NCI-H128 (cell line): ENCODE results near the gene ANKRD44.
"Not testable (repeated sequence)": the region's sequence is repeated elsewhere in the genome, so short reads cannot be mapped to it uniquely, and the experiment has no call there.

ENCODE experiments used
- DNase-seq: peaks from one replicate; lab custom pipeline; 2025; ENCODE audit not compliant: unreplicated experiment; lab: John Stamatoyannopoulos, UW

The ANKRD44 gene

DNA sequence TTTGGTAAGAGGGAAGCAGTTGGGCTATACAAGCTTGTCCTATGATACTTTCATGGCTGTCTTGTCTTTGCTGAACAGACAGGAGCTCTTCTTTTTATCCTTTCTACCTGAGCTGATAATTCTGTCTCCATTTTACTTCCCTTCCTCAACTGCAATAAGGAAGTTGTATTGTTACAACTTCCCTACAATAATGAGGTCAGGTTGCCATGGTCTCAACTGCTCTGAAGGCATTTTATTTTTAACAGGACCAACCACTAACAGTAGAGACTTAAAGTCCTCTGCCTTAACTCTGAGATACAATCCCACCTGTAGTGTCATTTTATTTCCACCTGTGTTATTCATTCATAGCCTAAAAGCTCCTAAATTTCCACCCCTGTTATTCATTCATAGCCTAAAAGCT is 265.5 kb downstream of the ANKRD44 start:
- no peak for DNase-seq

DNA sequence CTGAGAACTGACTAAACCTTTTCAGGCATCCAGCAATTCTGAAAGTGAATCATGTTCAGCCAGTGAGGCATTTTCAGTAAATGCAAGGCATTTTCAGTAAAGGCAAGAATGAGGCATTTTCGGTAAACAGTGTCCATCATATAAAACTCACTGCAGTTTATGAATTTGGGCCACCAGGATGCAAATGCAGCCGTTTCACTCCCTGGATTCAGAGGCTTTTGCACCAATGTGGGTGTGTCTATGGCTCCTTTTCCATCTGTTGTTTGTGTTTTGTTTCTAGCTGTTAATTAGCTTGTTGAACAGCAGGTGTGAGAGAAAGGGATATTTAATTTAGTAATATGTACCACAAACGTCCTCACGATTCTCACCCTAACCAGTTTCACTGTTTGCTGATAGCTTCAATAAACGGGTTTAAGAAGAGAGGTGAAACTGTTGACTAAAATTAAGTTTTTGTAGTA is 267.8 kb downstream of the ANKRD44 start:
- no peak for DNase-seq

DNA sequence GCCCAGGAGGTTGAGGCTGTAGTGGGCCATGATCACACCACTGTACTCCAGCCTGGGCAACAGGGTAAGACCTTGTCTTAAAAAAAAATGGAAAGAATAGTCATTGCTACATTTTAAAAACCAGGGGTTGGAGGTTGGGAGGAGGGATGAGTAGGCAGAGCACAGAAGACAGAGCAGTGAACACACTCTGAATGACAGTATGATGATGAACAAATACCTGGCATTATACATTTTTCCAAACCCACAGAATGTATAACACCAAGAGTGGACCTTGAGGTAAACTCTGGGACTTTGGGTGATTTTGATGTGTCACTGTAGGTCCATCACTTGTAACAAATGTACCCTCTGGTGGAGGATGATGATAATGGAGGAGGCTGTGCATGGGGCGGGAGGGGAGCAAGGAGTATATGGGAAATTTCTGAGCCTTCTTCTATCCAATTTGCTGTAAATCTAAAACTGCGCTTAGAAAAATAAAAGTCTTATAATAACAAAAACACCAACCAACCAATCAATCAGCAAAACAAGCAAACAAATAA is 272.6 kb downstream of the ANKRD44 start:
- DNase-seq: no peak

DNA sequence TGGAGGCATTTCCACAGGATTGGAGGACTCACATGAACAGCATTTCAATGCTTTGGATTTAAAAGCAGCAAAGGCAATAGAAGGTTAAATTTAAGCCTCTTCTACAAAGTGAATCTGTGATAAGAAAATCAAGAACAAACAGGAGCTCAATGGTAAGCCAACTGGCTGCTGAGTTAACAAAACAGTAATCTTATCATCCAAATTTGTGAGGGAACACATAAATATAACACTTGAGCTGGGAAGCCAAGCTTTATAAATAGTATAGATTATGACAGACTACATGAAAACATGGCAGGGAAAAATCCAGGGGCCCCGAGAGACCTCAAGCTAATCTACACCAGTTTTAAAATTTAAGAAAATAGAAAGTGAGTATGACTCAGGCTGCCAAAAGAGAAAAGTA is 275.6 kb downstream of the ANKRD44 start:
- DNase-seq: no peak

DNA sequence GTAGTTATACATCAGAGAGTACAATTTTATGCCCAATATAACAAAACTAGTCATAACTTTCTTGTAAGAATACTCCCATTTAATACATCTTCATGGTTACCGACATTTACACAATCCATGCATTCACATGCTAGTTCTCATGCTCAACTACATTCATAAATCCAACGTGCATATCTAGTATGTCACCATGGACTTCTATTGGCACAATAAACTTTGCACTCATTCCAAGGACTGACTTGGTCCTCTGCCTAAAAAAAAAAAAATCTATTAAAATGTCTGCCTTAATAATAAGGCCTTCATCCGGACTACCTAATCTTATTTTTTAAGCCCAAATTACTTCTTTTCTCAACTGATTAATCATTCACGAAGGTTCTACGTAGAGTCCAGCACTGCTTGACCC is 276.3 kb downstream of the ANKRD44 start:
- no peak for DNase-seq

DNA sequence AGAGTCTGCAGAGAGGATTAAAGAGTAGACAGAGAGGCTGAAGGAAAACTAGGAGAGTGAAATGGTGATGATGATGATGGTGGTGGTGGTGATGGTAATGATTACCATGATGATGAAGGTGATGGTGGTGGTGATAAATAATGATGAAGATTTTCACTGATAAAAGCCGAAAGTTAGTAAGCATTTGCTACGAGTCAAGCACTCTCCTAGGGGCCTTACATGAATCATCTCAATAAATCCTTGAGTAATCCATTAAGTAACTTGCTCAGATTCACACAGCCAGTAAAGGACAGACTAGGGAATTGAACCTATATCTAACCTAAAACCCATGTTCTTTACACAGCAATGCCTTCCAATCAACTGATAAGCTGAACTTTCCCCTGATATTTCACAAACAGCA is 277.4 kb downstream of the ANKRD44 start:
- DNase-seq: no peak

DNA sequence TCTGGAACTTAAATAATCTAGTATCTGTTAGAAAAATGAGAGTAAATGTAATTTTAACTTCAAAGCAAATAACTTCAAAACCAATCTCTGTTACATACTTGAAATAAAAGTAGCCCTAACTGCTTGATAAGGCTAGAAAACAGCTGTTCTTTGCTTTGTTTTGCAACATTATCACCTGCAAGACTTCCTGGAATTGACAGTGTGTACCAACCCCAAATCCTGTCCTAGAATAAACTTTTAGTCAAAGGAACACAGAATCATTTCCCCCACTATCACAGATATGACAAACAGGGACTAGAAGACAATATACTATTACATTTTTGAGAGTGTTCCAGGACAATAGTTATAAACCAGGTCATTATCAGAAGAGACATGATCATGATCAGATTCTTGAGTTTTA is 278.8 kb downstream of the ANKRD44 start:
- no peak for DNase-seq

DNA sequence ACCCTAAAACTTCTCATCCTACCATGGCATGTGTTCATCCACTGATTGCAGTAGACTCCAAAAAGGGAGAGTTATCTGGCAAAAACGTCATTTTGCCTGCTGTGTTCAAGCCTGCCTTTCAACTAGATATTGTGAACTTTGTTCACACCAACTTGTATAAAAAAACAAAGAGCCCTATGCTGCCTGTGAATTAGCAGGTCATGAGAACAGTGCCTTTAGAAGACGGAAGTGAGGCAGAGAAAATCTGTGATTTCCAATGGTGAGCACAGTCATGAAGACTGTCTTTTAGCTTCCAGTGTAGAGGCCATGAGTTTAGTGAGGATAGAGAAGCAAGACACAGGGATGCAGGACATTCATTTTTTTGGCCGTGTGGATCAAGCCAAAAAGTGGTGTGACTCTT is 280.5 kb downstream of the ANKRD44 start:
- DNase-seq: no peak

DNA sequence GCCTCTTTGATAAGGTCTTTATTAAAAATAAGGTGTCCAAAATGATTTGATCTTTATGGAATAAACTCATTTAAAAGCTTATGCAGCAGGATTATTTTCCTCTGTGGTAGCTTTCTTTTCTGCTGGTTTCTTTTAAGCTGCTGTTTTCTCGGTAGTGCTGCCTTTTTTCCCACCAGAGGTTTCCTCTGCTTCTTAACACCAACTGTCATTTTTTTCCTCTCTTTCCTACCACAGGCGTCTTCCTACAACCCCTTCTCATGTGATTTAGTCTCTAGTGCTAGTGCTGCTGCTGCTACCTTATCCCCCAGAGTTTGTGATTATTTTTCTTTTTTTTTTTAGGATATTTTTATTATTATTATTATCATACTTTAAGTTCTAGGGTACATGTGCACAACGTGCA is 281.9 kb downstream of the ANKRD44 start:
- no peak for DNase-seq

DNA sequence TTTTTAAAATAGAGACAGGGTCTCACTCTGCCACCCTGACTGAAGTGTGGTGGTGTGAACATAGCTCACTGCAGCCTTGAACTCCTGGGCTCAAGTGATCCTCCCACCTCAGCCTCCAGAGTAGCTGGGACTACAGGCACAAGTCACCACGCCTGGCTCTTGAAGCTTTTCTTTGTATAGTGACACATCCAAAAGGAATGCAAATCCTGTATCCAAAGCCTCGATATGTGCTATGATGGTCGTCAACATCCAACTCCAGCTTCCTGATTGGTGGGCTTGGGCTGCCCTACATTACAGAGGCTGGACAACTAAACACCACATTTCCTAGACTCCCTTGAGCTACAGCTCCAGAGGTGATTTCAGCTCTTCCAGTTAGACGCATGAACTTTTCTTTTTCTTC is 282.4 kb downstream of the ANKRD44 start:
- no peak for DNase-seq

DNA sequence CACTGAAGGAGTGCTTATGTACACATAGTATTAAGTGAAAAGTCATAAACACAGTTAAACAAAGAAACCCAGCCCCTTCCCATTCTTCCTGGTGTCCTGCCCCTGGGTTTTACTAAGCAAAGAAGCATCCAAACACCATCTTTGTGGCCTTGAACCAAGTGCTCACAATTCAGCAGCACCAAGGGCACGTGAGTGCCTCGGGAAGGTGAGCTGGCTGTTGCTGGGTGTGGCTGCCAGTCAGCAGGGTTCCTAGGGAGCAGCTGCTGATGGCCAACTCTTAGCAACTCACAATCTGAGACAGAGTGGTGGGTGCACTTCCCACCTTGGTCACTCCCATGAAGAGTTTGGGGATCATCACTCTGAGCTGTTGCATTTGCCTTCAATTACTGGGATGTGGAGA is 286.4 kb downstream of the ANKRD44 start:
- no peak for DNase-seq

DNA sequence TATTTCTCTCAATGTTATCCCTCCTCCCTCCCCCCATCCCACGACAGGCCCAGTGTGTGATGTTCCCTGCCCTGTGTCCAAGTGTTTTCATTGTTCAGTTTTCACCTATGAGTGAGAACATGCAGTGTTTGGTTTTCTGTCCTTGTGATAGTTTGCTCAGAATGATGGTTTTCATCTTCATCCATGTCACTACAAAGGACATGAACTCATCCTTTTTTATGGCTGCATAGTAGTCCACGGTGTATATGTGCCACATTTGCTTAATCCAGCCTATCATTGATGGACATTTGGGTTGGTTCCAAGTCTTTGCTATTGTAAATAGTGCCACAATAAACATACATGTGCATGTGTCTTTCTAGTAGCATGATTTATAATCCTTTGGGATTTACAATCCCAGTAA is 289.7 kb downstream of the ANKRD44 start:
- DNase-seq: not testable (repeated sequence)

DNA sequence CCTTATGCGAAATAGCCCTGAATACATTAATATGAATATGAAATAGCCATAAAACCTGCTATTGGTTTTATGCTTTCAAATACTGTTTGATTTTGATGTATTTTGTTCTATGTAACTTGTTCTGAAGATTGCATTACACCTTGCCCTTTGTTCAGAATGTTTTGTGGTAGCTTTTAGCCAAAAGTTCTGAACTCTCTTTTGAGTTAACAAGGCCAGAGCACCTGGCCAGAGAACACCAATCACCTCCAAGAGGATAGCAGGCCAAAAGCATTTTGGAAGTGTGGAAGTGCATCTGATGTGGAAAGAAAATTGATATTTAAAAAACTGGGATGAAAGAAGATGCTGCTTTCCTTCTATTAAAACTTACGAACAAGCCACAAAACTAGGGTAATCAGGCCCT is 297.5 kb downstream of the ANKRD44 start:
- DNase-seq: no peak

DNA sequence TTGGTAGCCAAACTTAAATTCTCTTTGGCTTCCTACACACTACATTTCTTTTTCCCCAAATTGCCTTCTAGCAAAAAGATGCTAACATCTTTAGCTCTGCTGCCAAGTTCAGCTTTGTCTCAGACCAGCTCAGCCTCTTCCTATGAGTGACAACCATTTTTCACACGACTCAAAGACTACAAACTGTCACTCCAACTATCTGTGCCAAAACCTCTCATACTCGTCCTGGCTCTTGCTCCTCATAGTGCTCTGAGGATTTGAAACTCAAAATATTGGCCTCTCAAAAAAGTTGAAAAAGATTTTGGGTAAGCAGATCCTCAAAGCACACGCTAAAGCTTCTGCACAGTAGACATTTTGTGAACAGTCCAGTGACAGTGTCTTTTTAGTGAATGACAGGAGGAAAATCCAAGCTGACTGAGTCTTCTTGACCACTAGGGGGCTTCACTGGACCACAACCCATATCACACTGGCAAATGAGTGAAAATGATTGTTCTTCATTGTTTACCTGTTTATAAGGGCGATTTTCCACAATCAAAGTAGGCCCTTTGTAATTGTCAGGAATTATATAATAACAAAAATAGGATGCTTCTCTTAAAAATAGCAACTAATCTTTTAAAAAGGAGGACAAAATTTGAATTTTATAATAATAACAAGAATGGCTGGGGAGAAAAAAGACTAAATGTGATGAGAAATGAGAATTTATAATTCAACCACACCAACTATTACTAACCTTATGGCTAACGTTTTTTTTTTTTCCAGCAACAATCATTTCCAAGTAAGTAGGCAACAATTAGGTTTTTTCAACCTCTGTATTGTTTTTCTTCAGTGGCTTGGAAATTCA is 298.6 kb downstream of the ANKRD44 start:
- no peak for DNase-seq

DNA sequence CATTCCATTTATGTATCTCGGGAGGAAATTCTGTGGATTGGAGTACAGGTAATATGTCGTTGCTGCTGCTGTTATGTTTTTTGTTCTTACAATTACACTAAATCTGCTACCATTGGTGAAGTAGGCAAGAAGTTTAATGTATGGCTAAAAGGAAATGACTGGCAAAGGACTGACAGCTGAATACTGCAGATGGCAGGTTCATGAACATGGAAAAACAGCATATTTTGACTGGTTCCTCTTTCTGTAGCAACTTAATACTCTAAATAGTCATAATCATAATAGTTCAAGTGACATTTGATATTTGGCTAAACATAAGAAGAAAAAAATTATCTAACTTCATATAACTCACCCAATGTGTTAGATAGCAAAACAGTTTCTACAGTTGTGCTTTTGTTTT is 299.6 kb downstream of the ANKRD44 start:
- no peak for DNase-seq

DNA sequence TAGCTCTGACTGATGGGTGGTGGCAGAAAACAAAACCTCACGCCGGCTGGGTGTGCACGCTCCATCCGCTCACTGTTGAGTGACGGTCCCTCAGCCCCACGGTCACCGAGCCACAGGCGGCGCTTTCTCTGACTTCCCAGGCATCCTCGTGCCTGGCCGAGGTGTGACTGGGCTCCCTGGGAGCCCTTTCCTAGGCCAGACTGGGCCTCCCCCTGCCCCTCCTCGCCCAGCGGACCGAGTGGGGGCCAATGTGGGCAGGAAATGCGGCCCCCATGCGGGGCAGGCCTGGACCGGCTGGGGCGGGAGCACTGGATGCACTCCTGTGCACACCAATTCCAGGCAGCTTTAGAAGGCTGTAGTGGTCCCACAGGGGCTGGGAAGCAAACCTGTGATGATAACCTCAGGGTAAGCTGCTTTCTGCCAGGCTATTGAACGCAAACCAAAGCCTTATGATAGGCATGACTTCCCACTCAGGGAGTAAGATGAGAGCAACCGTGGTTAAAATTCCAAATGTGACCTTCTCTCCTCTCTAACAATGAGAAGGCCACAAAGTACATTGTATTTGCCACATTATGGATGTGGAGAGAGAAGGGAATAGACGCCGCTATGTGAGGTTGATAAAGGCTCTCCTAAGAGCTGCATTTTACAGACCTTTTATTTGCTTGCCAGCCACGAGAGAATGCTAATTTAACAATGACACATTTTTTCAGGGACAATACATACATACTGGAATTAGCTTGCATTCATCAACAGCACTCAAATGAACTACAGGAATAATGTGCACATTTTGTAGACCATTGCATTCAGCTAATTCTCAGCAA is 300.2 kb downstream of the ANKRD44 start:
- no peak for DNase-seq

DNA sequence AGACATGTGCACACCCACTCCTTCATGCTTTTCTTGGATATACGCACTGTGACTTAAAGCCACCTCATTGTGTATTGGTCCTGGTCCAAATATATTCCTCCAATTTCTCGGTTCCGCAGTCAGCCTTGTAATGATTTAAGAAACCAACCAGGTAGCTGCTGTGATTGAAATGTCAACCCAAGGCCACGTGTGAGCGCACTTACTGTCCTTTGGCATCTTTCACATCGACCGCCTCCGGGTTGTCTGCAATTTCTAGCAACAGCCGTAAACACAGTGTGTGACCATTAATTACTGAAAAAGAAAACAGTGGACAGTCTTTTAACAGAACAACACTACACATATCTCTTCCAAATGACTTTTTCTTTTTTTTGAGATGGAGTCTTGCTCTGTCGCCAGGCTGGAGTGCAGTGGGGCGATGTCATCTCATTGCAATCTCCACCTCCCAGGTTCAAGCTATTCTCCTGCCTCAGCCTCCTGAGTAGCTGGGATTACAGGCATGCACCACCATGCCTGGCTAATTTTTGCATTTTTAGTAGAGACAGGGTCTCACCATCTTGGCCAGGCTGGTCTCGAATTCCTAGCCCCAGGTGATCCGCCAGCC is 301.7 kb downstream of the ANKRD44 start:
- not testable (repeated sequence) for DNase-seq

DNA sequence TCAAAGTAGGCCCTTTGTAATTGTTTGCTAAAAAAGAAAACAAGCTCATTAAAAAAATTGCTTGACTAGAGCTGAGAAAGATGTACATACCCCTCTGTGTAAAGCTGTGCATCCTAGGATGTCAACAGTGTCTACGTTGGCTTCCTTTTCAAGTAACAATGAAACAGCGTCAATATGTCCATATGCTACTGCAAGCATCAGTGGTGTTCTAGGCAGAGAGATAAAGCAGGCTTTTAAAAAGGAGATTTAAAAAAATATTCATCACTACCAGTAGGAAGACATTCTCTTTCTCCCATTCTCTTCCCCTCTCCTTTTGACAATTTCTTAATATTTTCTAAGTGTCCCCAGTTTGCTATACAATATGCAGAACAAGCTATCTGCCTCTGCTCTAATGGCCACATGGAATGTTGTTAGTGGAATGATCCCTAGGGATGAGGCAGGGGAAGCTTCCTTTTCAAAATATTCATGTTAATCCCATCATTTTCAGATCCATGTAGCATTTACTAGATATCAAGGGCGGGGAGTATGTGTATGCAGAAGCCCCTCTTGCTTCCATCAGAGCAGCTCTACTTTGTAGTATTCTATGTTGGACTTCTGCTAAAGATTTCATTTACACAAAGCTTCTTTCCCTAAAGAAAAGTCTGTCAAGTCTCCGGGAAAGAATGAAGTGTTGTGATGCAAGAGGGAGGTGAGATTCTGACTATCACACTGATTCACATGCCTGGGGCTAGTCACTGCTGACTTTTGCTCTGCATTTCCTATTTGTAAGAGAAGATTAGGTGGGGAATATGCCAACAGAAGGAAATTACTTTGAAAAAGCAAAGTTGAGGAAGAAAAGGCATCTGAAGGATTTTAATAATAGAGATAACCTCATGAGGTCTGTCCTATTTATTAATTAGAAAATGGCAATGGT is 302.6 kb downstream of the ANKRD44 start:
- DNase-seq: no peak

DNA sequence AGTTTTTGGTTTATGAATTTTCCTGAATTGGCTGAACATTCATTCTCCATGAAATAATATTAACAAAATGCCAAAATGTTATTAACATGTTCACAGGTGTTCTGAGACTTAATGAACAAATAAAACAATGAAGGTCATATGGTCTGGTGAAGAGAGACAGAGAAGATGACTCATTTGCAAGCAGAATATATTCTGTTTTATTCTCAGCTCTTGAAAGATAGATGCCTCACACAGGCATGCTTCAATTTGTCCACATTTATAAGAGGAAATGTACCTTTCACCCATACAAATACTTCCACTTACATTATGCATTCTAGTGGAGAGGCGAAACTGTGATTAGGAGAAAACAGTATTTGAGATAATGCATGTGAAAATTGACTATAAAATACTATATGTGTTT is 308.7 kb downstream of the ANKRD44 start:
- DNase-seq: no peak

DNA sequence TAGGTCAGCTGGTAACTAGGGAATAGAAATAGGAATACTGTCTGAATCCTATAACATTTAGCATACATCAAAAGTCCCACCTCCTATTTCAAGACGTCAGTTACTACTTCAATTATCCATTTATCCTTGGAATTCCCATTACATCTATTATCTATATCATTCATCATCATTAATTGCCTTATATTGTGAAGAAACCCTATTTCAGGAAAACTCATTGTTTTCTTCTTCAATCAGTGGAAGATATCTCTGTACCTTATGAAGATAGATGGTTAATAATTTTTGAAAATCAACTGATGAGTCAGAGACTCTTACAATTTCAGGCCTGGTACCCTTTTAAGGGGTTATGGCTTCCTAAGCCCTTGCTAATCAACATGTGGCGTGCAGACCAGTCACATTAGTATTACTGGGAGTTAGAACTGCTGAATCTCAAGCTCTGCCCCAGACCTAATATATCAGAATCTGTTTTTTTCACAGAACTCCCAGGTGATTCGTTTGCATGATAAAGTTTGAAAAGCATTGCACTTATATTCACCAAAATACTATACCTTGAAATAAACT is 314.7 kb downstream of the ANKRD44 start:
- DNase-seq: no peak
